Pancreas (tissue), 10 donors: ENCODE data around the gene SH3RF3. TPM values are rescaled to one million over a fixed set of nuclear protein-coding genes. Genes with fewer than 3 reads are reported as not detected.
"Not testable (repeated sequence)": the region's sequence is repeated elsewhere in the genome, so short reads cannot be mapped to it uniquely, and the experiment has no call there.

Experiments used
- ATAC-seq, 4 donors: fragments of 200-7000 bp; cut with Tn5 transposase; one replicate each; pipeline versions ENCODE4 v1.8.0 to v1.9.1; 2020; ENCODE audit warnings: mild to moderate bottlenecking in 4 of 4, moderate library complexity in 4 of 4
- DNase-seq, 6 donors: peaks; one replicate each; pipeline ENCODE4 v3.0.0-alpha.2; 2020
- FAIRE-seq: peaks from 2 replicates; lab custom pipeline; 2012; peaks lifted over from hg19 to GRCh38; lab: Jason Lieb, UNC
- H3K27ac ChIP-seq, 4 donors: fragments of 200-600 bp; sonication (generic); 1 replicate in 3 of 4; 2 replicates in 1 of 4; pipeline versions ENCODE4 v1.5.0 to v1.8.0; 2020
- H3K27me3 ChIP-seq, 4 donors: fragments of 200-600 bp; one replicate each; pipeline ENCODE4 v1.8.0; 2021
- H3K36me3 ChIP-seq, 3 donors: fragments of 200-600 bp; sonication (generic) in 1 of 3; one replicate each; pipeline versions ENCODE4 v1.5.0 to v1.8.0; 2020 to 2021
- H3K4me1 ChIP-seq, 3 donors: fragments of 200-600 bp; one replicate each; pipeline ENCODE4 v1.8.0; 2021
- H3K4me3 ChIP-seq, 4 donors: fragments of 200-600 bp; sonication (generic) in 2 of 4; one replicate each; pipeline versions ENCODE4 v1.5.0 to v1.8.0; 2020 to 2021
- H3K9me3 ChIP-seq, 4 donors: fragments of 200-600 bp; one replicate each; pipeline ENCODE4 v1.8.0; 2021
- CTCF ChIP-seq, 4 donors: fragments of 200-600 bp; sonication (generic) in 3 of 4; IDR thresholded peaks; one replicate each; pipeline versions ENCODE4 v1.5.0 to v1.8.0; 2021; ENCODE audit warnings: antibody characterized with exemption in 4 of 4
- WGBS, 2 donors: extraction: QIAGEN DNeasy Blood & Tissue Kit; methylation state at CpG; one replicate each; pipeline ENCODE4 v1.1.7; 2013; 5-methylcytosine and 5-hydroxymethylcytosine counted together
- intact Hi-C, 3 donors: fragments of 100-400 bp; cut with DNase I; formaldehyde crosslinking; loops; one replicate each; pipeline versions ENCODE4 v1.11.1 to v1.14.2; 2022
- polyA plus RNA-seq, 2 donors: library from polyadenylated mRNA; stranded (reverse); fragments of 200-250 nt; gene quantifications; one replicate each; pipeline ENCODE4 v1.2.3, GENCODE V29; 2013
- total RNA-seq, 6 donors: library from RNA; stranded (reverse); fragmentation: NEBNext Ultra II Directional in 4 of 6; extraction: Animal tissue kit (Norgen Biotek cat#: 25700) in 4 of 6; gene quantifications; one replicate each; pipeline versions ENCODE4 v1.2.1 to v1.2.4, GENCODE V29; 2021 to 2023
- donor health status: healthy with polysubstance abuse.
- donor health status: DM: no; HTN: no; CAD: no; lungs with moderate emphysema.
- donor health status: DM: no; HTN: no; CAD: no.
- donor health status: control.
- donor health status: control.
- donor health status: Bipolar disorder and iron deficiency.
- donor health status: DM: yes; HTN: yes; CAD: no.
- donor health status: DM: no; HTN: no; CAD: no.
- donor health status: DM: no; HTN: no; CAD: no.
- donor health status: DM: yes; HTN: yes; CAD: no.

SH3RF3 gene
- total and polyA plus RNA-seq, 8 donors: 1.1 to 3.5 (median 1.8) TPM

- Histone ChIP-seq H3K4me1 (peaks cover 0 to 7% (median 5%) of the 10 kb centered on the region in 3 donors), H3K9me3 (no peaks in the 10 kb centered on the region), H3K36me3 (no peaks in the 10 kb centered on the region), H3K27ac (no peak overlapping the region), H3K4me3 (no peak overlapping the region), H3K27me3 (no peaks in the 10 kb centered on the region)
- DNase-seq (no peak), FAIRE-seq (no peak), ATAC-seq (no peak)
- TF ChIP-seq CTCF (IDR thresholded peaks at IDR 0.05): no peak
- 74 to 77% methylated on average over 16 of the region's 16 CpGs for WGBS, 2 donors
- intact Hi-C loops: no loop called here
Observed at GRCh38 chr2:109222825-109223471, 93.9 kb downstream of the SH3RF3 start.

- H3K9me3 ChIP-seq: no peaks in the 10 kb centered on the region
- no peak for DNase-seq
- no peak for FAIRE-seq
- H3K36me3 ChIP-seq: no peaks in the 10 kb centered on the region
- peaks cover 0 to 5% (median 0%) of the 10 kb centered on the region in 3 donors for H3K4me1 ChIP-seq
- intact Hi-C loops: no loop called here
- 89 to 93% methylated on average over 8 of the region's 8 CpGs for WGBS, 2 donors
- no peak overlapping the region for H3K4me3 ChIP-seq
- TF ChIP-seq CTCF (IDR thresholded peaks at IDR 0.05): no peak
- ATAC-seq: no peak
- H3K27ac ChIP-seq: no peak overlapping the region
- no peaks in the 10 kb centered on the region for H3K27me3 ChIP-seq
Observed at GRCh38 chr2:109223490-109223889, 94.5 kb downstream of the SH3RF3 start.

GRCh38 chr2:109224341-109224740, 95.3 kb downstream of the SH3RF3 start:
- FAIRE-seq, H3K27ac ChIP-seq, H3K27me3 ChIP-seq, H3K4me3 ChIP-seq, H3K36me3 ChIP-seq, H3K4me1 ChIP-seq, intact Hi-C loops, ATAC-seq, DNase-seq, H3K9me3 ChIP-seq: not testable (repeated sequence)
- WGBS, 2 donors: 93 to 98% methylated on average over 8 of the region's 8 CpGs

- no peak for TF ChIP-seq CTCF (IDR thresholded peaks at IDR 0.05)
- ATAC-seq (no peak), DNase-seq (no peak), FAIRE-seq (no peak)
- 90 to 94% methylated on average over 11 of the region's 11 CpGs for WGBS, 2 donors
- H3K9me3 ChIP-seq: no peaks in the 10 kb centered on the region
- intact Hi-C loops: no loop called here
- no peaks in the 10 kb centered on the region for H3K27me3 ChIP-seq
- H3K4me1 ChIP-seq: peaks cover 0 to 5% (median 0%) of the 10 kb centered on the region in 3 donors
- H3K4me3 ChIP-seq: no peak overlapping the region
- H3K27ac ChIP-seq: peak overlapping the region in 2 of 4 donors; percentile 15 to 27
- H3K36me3 ChIP-seq: no peaks in the 10 kb centered on the region
Observed at GRCh38 chr2:109225170-109225782, 96.3 kb downstream of the SH3RF3 start.

- no peak for TF ChIP-seq CTCF (IDR thresholded peaks at IDR 0.05)
- H3K27ac ChIP-seq: peak overlapping the region in 1 of 4 donors; percentile 27
- no peaks in the 10 kb centered on the region for H3K9me3 ChIP-seq
- H3K36me3 ChIP-seq: no peaks in the 10 kb centered on the region
- ATAC-seq (peak; percentile 63 to 87 (median 84)), DNase-seq (no peak), FAIRE-seq (no peak)
- H3K27me3 ChIP-seq: no peaks in the 10 kb centered on the region
- WGBS, 2 donors: 23 to 25% methylated on average over 2 of the region's 2 CpGs
- H3K4me3 ChIP-seq: no peak overlapping the region
- peaks cover 0 to 5% (median 5%) of the 10 kb centered on the region in 3 donors for H3K4me1 ChIP-seq
- intact Hi-C loops: no loop called here
Observed at GRCh38 chr2:109226128-109226527, 97.1 kb downstream of the SH3RF3 start.
